NOMO-1 treated with dmso at 0.1 percent for 144 hours (cell line): ENCODE data around the gene PRR14L.
A peak's percentile ranks its signal among the peaks of the same experiment; 100 is the strongest.
"Not testable (repeated sequence)": the region's sequence is repeated elsewhere in the genome, so short reads cannot be mapped to it uniquely, and the experiment has no call there.

ENCODE experiments used
- DNase-seq: peaks from one replicate; lab custom pipeline; 2025; ENCODE audit not compliant: unreplicated experiment; lab: John Stamatoyannopoulos, UW

Gene PRR14L

GRCh38 chr22:31749636-31750364, at the start of gene PRR14L:
TSS of gene PRR14L (minus strand) at chr22:31750132. CDS start at chr22:31738860, 11,272 bp downstream.
- peak; percentile 96 for DNase-seq

GRCh38 chr22:31799358-31799757, 49.4 kb upstream of the PRR14L start:
- not testable (repeated sequence) for DNase-seq

DNA sequence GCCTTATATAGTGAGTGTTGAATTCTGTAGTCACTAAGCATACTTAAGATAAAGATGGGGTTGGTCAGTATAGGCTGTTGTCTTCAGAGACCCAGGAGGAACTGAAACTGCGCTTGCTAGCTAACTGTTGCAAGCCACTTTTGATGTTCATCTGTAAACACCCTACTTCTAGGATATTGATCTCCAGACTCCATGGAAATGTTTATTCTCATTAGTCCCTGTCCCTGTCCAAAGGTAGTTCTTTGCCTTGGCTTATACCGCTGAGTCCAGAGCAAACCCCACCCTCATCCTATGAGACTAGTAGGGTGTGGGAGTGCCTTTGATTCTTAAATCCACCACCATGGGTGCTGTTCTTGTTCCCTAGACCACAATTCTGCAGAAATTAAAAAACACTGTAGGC, 40.3 kb upstream of the PRR14L start:
- peak; percentile 50 for DNase-seq

DNA sequence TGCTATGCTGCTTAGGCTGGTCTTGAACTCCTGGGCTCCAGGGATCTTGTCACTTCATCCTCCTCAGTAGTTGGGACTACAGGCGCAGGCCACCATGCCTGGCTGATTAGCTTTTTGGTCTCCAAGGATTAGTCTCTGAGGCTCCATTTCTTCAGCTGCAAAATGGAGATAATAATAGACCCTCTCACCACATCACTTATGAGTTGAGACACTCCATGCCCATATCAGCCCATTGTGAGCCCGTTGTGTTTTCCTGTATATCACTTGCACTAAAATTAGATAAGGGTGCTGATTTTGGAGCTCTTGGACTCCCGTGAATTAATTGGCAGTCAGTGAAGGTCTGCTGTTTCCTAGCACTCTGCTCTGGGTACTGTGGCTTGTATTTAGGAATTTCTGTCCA, 39.9 kb upstream of the PRR14L start:
- no peak for DNase-seq

DNA sequence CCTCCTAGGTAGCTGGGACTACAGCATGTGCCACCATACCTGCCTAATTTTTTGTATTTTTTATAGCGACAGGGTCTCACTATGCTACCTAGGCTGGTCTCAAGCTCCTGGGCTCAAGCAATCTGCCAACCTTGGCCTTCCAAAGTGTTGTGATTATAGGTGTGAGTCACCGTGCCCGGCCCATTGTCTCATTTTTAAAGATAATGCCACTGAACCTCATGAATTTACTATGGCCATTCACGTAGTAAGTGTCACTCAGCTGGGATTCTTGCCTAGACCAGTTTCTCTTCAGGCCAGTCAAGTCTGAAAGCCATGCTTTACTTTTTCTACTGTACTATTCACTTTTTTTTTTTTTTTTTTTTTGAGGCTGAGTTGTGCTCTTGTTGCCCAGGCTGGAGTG, 26.3 kb upstream of the PRR14L start:
- no peak for DNase-seq

DNA sequence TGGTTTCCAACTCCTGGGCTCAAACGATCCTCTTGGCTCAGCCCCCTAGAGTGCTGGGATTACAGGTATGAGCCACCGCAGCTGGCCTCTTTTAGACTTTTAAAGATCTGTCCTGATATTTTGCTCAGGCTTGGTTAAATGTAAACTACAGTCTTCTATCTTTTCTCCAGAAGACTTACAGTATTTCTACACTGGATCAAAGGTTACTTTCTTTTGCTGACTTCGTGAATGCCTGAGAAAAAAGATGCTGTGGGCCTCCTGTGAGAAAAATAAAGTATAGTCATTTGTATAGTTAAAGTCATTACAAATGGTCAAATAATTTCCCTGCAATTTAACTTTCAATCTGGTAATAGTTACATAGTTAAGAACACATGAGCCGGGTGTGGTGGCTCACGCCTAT, 23.5 kb upstream of the PRR14L start:
- no peak for DNase-seq

- DNase-seq = no peak
Measured at GRCh38 chr22:31768422-31769059, 18.6 kb upstream of the PRR14L start.

- DNase-seq = no peak
Measured at GRCh38 chr22:31764785-31765184, 14.9 kb upstream of the PRR14L start.

GRCh38 chr22:31758860-31759259, 8.9 kb upstream of the PRR14L start:
- DNase-seq = not testable (repeated sequence)

- DNase-seq = no peak
Measured at GRCh38 chr22:31757265-31757664, 7.3 kb upstream of the PRR14L start.

GRCh38 chr22:31754813-31755212, 4.9 kb upstream of the PRR14L start:
- no peak for DNase-seq

DNA sequence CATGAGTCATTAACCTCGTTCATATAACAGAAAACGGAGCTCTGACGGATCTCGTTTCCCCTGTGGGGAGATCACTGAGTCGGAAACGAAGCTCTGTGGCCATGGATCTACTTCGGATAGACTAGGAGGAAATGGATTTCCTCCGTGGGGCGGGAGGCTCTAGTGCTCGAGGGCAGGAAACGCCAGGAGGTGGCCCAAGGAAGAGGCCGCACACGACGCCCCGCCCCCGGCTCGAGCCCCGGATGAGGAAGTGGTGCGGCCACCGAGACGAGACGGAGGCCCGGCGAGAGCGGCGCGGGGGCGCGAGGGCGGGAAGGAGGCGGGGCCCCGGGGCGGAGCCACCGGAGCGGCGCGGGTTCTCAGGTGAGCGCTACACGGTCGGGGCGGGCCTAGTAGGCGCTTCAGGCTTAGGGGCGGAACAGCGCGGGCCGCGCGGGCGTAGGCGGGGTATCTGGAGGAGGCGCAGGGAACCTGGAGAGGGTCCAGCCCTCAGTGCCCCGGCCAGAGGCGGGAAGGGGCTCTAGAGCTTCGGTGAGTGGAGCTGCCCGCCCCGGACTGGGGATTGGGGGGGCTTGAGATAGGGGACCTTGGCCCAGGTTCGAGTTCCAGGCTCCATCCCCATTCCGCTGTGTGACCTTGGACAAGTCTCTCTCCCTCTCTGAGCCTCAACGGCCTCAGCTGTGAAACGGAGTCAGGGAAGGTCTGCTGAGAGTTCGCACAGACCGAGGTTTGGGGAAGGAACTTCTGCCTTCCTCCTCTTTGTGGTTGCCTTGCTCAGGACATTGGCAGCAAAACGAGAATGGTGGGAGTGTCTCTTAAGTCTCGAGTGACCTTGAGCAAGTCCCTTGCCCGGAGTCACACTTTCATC, 3.9 kb upstream of the PRR14L start, which contains the start of gene DEPDC5:
Gene DEPDC5, plus strand, starts transcription at position 386 of the 868 bp plus-strand sequence. CDS start 903 bp downstream, outside the sequence.
- peak; percentile 90 for DNase-seq

- peak; percentile 76 for DNase-seq
Measured at GRCh38 chr22:31753005-31753633, 3.2 kb upstream of the PRR14L start.

DNA sequence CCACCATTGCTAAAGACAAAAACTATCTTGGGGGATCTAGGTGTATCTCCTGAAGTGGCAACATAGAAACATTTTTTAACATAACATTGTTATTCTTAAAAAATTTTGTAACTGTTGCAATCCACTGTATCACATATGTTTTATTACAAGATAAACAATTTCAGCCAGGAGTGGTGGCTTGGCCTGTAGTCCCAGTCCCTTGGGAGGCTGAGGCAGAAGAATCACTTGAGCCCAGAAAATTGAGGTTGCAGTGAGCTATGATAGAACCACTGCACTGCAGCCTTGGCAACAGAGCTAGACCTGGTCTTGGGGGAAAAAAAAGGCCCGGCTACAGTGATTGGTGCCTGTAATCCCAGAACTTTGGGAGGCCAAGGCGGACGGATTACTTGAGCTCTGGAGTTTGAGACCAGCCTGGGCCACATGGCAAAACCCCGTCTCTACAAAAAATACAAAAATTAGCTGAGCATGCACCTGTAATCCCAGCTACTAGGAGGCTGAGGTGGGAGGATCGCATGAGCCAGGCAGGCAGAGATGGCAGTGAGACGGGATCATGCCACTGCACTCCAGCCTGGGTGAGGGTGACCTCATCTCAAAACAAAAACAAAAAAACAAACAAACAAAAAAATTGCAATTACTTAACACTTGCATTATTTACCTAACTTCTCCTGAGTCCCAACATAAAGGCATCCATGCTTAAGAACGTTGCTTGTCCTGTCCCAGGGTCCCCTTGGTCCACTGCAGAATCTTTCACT, 2.3 kb upstream of the PRR14L start:
- no peak for DNase-seq

GRCh38 chr22:31750365-31751284, 693 bp upstream of the PRR14L start:
- no peak for DNase-seq

DNA sequence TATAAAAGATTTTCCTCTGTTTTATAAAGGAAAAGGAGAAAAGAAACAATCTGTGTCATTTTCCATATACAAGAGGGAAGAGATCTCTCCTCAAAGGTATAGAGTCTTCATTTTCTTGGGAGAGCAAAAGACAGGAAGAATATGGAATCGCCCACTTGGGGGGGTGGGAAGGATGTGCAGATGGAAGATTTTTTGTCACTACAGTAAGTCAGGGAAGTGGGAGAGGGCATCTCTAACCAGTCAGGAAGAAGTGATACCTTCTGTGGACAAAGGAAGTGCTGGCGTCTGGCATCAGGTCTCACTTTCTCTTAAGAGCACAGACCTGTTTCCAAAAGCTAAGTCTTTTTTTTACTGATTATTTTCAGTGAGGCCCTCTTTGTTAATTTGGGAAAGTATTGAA, 1.4 kb downstream of the PRR14L start:
- no peak for DNase-seq

DNA sequence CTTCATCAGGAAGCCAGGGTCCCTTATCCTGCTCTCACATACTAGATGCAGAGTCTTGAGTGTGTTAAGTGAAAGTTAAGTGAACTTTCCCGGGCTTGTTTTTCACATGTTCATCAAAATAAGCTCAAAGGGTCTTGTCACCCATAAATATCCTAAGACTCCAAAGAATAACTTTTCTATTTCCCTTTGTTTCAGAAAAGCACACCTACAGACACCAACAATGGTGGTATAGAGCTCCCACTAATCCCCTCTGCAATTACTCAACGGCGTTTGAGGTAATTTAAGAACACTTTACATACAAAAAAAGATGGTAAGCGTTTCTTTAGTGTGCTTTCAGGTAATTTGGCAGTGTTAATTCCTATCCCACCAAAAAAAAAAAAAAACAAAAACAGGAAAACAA, 2.5 kb downstream of the PRR14L start:
- DNase-seq = no peak

DNA sequence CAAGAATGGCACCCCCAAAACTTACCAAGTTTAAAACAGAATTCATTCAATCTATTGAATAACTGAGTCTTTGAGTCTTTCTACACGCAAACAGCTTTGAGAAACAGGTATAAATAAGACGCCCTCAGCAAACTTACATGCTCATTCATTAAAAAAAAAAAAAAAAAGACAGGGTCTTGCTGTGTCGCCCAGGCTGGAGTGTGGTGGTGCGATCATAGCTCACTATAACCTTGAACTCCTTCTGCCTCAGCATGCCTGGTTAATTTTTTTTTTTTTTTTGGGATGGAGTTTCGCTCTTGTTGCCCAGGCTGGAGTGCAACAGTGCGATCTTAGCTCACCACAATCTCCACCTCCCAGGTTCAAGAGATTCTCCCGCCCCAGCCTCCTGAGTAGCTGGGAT, 6.1 kb downstream of the PRR14L start:
- no peak for DNase-seq

- no peak for DNase-seq
Measured at GRCh38 chr22:31742682-31743081, 7.2 kb downstream of the PRR14L start.
